SK-MEL-5 (cell line): ENCODE results near the gene WDR7. TPM values are rescaled to one million over a fixed set of nuclear protein-coding genes. Genes with fewer than 3 reads are reported as not detected.

Experiments used
- DNase-seq: peaks from one replicate; pipeline ENCODE4 v3.0.0-alpha.2; 2016; ENCODE audit warnings: low read depth, low spot score
- in situ Hi-C: cut with HindIII; loops from 2 replicates; pipeline ENCODE4 v1.10.0; 2016; ENCODE audit warnings: low sequenced_read_pairs, high pct_unique_total_duplicates, low pct_unique_long_range_greater_than_20kb
- total RNA-seq: library from RNA; depleted of rRNA; stranded (reverse); fragments of >200 nt; shearing (Covaris generic); gene quantifications from 2 replicates; pipeline ENCODE4 v1.2.3, GENCODE V29; 2014

Gene WDR7
- total RNA-seq, 1 experiment from 2014 or later, result 9.3 TPM

GRCh38 chr18:56823986-56824565 lies 172.9 kb downstream of the WDR7 start:
- DNase-seq, result no peak
- in situ Hi-C loops, result no loop called here

GRCh38 chr18:56825321-56825720 lies 174.2 kb downstream of the WDR7 start:
- in situ Hi-C loops, result no loop called here
- DNase-seq, result no peak

GRCh38 chr18:56825878-56826277 lies 174.7 kb downstream of the WDR7 start:
- DNase-seq, result no peak
- in situ Hi-C loops, result no loop called here

GRCh38 chr18:56831988-56832387 lies 180.8 kb downstream of the WDR7 start:
- in situ Hi-C loops, result no loop called here
- no peak for DNase-seq

GRCh38 chr18:56835331-56835730 lies 184.2 kb downstream of the WDR7 start:
- no peak for DNase-seq
- in situ Hi-C loops, result no loop called here

- DNase-seq, result no peak
- in situ Hi-C loops, result no loop called here
Observed at GRCh38 chr18:56836173-56836572, 185.0 kb downstream of the WDR7 start.

GRCh38 chr18:56841836-56842235 lies 190.7 kb downstream of the WDR7 start:
- in situ Hi-C loops, result no loop called here
- no peak for DNase-seq

- in situ Hi-C loops, result no loop called here
- DNase-seq, result no peak
Observed at GRCh38 chr18:56843241-56843640, 192.1 kb downstream of the WDR7 start.

- in situ Hi-C loops, result no loop called here
- DNase-seq, result no peak
Observed at GRCh38 chr18:56844556-56844955, 193.4 kb downstream of the WDR7 start.

GRCh38 chr18:56851774-56852173 lies 200.6 kb downstream of the WDR7 start:
- in situ Hi-C loops, result no loop called here
- DNase-seq, result no peak

GRCh38 chr18:56853961-56854360 lies 202.8 kb downstream of the WDR7 start:
- in situ Hi-C loops, result no loop called here
- no peak for DNase-seq

- in situ Hi-C loops, result no loop called here
Observed at GRCh38 chr18:56861244-56861643, 210.1 kb downstream of the WDR7 start.

GRCh38 chr18:56869189-56869777 lies 218.1 kb downstream of the WDR7 start:
- DNase-seq, result peak; percentile 63
- in situ Hi-C loops, result no loop called here

More at GRCh38 chr18:56861244-56861643, 210.1 kb downstream of the WDR7 start:
- DNase-seq, result no peak

- DNase-seq, result no peak
- in situ Hi-C loops, result no loop called here
Observed at GRCh38 chr18:56870982-56871381, 219.8 kb downstream of the WDR7 start.

- no peak for DNase-seq
- in situ Hi-C loops, result no loop called here
Observed at GRCh38 chr18:56872140-56872539, 221.0 kb downstream of the WDR7 start.

- in situ Hi-C loops, result no loop called here
- DNase-seq, result peak; percentile 17
Observed at GRCh38 chr18:56873441-56874140, 222.4 kb downstream of the WDR7 start.

GRCh38 chr18:56878711-56879110 lies 227.6 kb downstream of the WDR7 start:
- DNase-seq, result no peak
- in situ Hi-C loops, result no loop called here

GRCh38 chr18:56884511-56884910 lies 233.4 kb downstream of the WDR7 start:
- no peak for DNase-seq
- in situ Hi-C loops, result no loop called here

- in situ Hi-C loops, result no loop called here
- DNase-seq, result no peak
Observed at GRCh38 chr18:56888978-56889377, 237.8 kb downstream of the WDR7 start.
